Hematopoietic multipotent progenitor cell treated with erythropoietin and hydrocortisone succinate and interleukin-3 and kit ligand, for 4 days (in vitro differentiated cells): ENCODE measurements around the gene FDXACB1.
"Not testable (repeated sequence)": the region's sequence is repeated elsewhere in the genome, so short reads cannot be mapped to it uniquely, and the experiment has no call there.

Experiments
- DNase-seq: peaks from one replicate; pipeline ENCODE4 v3.0.0-alpha.2; 2015

Gene FDXACB1

DNA sequence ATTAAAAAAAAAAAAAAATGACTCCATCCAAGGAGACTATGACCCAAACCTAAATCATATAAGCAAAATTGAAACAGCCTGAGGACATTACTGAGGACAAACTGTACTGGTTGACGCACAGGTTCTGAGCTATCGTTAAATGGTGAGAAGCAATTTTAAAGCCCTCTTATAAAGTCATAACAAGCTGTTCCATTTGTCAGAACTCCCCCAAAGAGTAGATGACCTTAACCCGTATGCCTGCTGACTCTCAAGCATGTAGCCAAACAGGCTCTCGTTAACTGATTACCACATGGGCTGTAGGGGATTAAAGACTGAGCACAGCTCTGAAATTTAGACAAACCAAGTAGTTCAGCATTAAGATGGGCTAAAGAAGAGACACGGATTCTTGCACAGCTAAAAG, 30.4 kb upstream of the FDXACB1 start:
- no peak for DNase-seq

DNA sequence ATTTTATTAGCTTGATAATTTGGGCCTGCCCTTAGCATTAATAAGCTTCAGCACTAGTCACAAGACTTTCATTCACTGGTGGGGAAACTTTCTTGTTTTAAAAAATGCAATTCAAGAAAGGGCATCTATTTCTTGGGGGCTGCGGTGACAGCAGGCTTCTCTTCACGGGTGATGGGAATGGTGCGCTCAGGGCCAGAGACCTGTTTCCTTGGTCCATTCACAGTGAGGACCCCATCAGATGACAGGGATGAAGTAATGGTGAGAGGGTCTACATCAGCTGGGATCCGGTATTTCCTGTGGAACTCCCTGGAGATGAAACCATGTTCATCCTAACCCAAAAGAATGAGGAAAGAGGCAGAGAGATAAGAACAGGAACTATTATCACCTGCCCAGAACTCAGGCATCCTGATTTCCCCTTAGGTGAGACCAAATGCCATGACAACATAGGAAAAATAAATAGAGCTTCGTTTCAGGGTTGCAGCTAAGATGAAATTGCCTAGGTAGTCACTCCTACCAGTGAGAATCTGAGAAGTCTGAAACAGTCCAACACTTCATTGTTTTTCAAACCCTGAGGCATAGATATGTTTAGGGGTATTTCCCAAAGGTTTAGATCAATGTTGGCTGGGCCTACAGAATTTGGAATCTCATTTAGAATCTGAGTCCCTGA, 29.8 kb upstream of the FDXACB1 start:
- DNase-seq: no peak

DNA sequence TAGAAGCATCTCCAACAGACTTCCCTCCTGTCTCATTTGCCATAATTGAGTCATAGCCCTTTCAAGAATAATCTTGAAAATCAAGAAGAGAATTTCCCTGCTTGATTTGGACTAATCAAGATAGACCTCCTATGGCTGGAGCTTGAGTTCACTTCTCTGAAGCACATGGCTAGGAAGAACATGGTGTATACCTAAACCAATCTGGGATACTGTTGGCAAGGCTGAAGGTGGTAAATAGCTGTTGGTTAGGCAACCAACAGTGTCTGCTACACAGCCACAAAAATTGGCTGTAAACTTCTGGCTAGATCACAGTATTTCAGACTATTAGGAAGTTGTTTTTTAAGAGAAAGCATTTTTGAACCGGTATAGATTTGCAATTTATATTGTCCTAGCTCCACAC, 27.7 kb upstream of the FDXACB1 start:
- no peak for DNase-seq

DNA sequence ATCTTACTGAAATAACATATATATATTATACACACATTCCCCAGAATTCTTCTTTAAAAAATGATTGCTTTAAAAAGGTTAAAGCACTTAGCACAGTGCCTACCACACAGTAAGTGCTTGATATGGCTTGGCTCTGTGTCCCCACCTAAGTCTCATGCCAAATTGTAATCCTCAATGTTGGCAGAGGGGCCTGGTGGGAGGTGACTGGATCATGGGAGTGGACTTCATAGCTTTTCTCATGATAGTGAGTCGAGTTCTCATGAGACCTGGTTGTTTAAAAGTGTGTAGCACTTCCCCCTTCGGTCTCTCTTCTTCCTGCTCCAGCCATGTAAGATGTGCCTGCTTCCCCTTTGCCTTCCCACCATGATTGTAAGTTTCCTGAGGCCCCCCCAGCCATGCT, 26.4 kb upstream of the FDXACB1 start:
- DNase-seq: no peak

DNA sequence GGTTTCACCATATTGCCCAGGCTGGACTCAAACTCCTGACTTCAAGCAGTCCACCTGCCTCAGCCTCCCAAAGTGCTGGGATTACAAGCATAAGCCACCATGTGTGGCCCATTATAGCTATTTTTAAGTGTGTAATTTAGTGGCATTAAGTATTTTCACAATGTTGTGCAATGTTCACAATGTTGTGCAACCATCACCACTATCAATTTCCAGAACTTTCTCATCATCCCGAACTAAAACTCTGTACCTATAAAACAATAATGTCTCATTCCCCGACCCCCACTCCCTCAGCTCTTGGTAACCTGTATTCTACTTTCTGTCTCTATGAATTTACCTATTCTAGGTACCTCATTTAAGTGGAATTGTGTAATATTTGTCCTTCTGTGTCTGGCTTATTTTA, 7.9 kb upstream of the FDXACB1 start:
- DNase-seq: no peak

DNA sequence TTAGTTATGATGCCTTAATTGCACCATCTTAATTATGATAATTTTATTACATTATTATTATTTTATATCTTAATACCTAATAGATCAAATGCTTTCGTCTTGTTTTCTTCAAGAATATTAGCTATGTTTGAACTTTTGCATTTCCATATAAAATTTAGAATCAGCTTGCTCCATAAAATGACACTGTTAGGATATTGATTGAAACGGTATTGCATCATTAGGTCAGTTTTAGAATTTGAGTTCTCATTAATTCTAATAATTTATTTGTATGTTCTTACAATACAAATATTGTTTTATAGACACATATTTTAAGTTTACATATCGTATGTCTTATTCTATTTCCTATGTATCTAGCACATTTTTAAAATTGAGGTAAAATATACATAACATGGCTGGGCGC, 7.1 kb upstream of the FDXACB1 start:
- no peak for DNase-seq

DNA sequence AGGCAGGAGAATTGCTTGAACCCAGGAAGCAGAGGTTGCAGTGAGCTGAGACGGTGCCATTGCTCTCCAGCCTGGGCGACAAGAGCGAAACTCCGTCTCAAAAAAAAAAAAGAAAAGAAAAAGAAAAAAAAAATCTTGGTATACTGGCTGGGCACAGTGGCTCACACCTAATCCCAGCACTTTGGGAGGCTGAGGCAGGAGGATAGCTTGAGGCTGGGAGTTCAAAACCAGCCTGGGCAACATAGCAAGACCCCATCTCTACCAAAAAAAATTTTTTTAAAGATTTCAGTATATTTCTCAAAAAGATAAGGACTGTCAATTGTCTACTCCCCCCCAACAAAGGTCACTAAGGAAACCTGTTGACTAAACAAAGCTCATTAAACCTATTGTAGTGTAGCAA, 6.1 kb upstream of the FDXACB1 start:
- DNase-seq: not testable (repeated sequence)

DNA sequence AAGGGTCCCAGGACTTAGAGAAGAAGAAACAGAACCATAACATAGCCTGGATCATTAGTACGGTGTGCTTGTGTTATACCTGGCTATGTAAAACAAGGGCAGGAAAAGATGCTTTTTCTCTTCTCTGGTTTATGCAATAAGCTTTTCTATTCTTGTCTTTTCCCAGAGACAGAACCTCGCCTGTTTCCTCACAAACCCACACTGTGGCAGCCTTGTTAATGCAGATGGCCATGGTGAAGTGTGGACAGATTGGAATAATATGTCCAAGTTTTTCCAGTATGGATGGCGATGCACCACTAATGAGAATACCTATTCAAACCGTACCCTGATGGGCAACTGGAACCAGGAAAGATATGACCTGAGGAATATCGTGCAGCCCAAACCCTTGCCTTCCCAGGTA, 3.2 kb upstream of the FDXACB1 start:
- no peak for DNase-seq

DNA sequence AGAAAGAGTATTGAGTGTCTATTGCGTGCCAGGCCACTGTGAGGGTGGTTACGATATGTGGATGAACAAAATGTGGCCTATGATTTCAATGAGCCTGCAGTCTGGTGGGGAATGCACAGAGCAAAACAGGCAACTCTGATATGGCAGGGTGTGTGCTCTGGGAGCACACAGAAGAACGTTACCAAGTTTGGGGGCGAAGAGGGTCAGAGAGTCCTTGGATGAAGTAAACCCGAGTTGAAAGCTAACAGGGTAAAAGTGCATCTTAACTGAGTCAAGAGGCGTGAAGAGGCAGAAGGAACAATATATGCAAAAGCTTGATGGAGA, 634 bp upstream of the FDXACB1 start:
- no peak for DNase-seq

DNA sequence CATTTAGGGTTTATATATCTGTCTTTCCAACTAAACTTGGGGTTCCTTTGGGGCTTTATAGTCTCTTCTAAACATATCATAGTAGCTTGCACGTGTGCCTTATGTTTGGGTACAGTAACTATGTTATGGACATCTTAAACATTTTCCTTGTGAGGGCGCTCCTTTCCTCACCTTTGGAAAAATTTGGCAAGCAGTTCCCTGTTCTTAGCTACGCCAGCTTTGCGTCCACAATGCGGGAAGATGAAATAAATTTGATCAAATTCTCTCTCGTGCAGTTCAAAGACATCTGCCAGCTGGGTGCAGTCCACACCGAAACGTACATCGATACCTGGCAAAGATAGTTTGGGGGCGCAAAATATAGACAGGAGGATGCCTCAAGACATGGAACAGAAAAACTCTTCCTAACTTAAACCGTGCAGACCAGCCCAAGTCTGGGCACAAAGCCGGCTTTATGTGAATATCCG, 548 bp downstream of the FDXACB1 start:
- no peak for DNase-seq

DNA sequence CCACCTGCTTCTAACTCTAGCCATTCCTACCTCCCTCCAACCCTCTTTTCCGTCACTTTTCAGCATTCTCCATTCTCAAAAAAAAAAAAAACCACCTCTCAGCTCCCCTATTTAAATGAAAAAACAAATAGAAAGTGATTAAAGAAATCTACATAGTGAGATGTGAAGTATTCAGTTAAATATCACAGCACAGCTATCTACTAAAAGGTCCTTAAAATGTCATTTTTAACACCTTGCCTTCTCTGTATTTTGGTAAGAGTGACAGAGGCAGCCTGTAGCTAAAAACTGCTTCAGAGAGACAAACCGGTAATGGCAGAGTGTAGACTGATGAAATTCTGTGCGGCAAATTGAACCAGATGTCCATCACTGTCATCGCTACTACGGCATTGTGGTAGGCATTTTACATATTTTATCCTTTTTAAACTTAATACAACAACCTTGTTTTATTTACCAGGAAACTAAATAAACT, 7.2 kb downstream of the FDXACB1 start:
- peak; percentile 16 for DNase-seq

DNA sequence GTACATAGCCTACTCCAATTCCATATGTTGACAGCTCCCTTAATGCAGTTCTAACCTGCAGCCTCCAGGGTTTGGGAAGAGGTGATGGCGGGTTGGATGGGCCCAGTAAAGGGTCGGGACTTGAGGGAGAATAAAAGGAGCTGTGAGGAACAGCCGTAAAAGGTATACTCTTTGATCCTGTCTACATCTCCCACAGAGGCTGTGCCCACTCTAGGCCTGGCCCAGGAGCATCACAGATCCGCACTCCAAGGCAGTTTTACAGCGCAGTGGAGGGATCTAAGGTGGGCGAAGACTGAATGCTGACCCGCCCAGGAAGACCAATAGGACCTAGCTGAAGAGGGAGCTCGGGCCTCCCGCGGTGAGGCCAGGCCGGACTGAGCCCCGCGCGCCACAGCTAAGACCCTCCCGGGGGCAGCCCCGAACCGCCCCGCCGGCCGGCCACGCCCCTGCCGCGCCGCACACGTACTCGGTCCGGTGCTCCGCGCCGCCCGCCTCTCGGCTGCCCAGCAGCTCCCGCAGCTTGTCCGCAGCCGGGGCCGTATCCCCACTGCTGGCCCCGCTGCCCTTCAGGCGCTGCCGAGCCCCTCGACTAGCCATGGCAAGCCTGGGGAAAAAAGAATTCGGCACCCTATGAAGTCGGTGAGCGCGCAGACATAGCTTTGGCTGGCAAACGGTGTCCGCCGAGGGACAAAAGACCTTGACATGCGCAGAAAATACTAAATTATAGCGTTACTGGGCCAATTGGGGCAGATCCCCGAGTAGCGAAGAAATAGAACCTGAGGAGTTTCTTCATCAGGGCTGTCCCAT, 7.9 kb downstream of the FDXACB1 start, which contains the start of gene ALG9:
Gene ALG9, minus strand, starts transcription at position 696 of the 807 bp plus-strand sequence. Its CDS starts 99 bp downstream, at position 597.
- DNase-seq: peak; percentile 88

DNA sequence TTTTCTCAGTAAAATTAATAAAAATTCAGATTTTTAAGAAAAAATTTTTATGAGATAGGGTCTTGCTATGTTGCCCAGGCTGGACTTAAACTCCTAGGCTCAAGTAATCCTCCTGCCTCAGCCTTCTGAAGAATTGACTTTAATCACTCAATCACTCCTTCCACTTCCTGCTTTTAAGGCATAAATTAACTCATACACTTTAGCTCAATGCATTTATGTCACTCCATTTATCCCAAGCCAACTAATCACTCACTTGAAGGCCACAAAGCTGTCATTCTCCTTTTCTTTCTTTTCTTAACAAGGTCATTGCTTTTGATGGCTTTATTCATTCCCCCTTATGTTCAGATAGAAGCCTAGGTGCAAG, 8.5 kb downstream of the FDXACB1 start:
- peak; percentile 61 for DNase-seq

DNA sequence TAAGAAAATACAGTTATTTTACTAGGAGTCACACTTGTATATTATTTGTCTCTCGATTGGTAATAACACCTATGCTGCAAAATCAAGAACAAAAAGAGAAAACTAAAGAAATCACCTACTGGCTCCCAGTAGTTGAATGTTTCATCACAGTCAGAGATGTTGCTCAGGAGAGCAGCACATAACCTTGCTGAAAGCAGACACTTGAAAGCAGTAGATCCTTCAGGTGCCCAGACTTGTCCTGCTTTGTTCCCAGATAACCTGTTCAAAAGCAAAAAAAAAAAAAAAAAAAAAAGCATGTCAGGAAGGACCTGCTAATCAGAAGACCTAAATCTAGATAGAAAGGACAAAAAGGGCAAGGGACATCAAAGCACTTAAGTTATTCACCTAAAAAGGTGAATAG, 8.9 kb downstream of the FDXACB1 start:
- DNase-seq: no peak

DNA sequence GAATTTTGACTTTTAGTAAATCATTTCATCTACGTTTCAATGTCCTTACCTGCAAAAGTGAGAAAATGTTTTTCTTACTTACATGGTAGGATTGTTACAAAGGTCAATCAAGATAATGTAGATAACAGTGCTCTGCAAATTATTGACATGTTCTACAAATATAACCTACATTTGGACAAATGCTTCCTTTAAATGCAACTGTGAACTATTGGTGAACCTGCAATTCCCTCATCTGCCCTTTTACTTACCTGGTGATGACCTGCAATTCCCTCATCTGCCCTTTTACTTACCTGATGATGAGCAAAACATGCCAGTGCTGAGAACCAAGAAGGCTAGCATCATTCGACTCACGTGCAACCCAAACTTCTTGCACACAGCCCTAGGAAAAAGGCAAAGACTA, 18.7 kb downstream of the FDXACB1 start:
- no peak for DNase-seq

DNA sequence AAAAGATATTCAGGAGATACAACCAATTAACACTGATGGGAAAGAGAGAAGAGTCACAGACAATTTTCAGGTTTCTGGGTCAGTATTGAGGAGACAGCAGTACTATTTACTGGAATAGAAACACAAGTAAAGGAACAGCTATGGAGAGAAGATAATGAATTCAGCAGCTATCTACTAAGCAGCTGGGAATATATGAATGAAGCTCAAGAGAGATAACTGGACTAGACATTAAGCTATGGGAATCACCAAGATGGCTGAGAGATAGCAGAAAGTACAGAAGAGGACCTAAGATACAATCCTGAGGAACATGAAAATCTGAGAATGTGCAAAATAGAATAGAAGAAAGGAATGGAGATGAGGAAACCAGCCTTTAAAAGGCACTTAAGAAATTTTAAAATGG, 23.5 kb downstream of the FDXACB1 start:
- no peak for DNase-seq

DNA sequence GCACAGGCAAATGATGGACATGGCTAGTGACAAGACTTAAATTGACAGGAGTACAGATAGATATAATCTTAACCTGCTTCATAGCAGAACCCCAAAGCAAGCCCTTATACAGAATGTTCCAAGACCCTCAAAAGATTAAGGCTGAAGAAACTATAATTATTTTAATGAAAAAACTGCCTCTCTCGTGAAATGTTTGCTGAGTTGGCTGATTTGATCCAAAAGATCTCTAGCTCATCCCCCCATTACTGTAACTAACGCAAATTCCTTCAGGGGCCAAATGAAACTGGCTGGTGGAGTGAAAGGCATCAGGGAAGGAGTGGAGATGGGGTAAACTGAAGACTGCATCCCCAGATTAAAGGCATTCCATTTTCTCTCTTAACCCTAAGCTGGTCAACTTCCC, 26.9 kb downstream of the FDXACB1 start:
- DNase-seq: no peak

DNA sequence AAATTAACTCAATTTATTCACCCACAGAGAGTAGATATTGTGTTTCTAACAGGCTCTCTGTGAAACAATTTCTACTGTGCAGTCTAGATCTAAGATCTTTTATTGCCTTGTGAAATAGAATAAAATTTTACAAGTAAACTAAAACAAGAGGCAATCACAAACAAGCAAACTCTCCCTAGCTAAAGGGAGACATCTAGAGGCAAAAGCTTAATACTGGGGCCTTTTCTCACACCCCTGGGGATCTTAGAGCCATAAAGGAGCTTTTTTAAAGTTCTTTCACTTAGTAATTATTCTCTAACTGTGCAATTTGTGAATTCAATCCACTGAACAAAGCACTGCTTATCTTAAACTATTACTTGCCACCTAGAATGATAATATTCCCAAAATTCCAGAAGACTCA, 27.3 kb downstream of the FDXACB1 start:
- peak; percentile 39 for DNase-seq

DNA sequence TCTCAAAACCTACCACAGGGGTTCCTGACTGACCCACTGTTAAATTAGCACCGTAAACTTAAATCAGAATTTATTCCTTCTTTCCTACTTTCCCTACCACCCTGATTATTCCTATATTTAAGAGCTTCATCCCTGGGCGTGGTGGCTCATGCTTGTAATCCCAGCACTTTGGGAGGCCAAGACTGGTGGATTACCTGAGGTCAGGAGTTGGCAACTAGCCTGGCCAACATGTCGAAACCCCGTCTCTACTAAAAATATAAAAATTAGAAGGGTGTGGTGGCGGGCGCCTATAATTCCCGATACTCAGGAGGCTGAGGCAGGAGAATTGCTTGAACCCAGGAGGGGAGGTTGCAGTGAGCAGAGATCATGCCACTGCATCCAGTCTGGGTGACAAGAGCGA, 27.9 kb downstream of the FDXACB1 start:
- no peak for DNase-seq

DNA sequence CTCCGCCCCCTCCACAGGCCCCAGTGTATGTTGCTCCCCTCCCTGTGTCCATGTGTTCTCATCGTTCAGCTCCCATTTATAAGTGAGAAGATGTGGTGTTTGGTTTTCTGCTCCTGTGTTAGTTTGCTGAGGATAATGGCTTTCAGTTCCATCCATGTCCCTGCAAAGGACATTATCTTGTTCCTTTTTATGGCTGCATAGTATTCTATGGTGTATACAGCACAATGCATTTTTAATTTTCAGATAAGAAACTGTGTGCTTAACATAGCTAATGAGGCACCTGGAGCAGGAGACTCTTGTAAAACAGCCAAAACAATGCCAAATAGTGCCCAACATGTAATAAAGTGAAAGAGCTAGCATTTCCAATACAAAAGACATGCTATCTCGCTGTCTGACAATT, 29.3 kb downstream of the FDXACB1 start:
- DNase-seq: no peak

DNA sequence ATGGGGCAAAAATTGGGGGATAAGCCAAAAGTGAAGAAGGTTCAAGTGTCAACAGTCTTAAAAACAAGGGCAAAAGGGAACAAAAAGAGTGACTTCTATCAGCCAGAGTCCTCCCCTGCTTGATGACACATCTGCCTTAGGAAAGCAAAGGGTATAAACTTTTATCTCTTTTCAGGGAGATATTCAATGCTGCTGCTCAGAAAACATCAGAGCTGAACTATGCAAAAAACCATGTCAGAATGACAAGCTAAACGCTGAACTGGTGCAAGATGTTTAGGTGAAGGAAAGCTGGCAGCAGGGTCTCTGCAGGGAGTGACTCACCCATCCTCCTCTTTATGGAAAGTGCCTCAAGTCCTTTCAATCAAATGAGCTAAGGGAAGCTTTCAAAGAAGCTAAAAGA, 32.3 kb downstream of the FDXACB1 start:
- no peak for DNase-seq

DNA sequence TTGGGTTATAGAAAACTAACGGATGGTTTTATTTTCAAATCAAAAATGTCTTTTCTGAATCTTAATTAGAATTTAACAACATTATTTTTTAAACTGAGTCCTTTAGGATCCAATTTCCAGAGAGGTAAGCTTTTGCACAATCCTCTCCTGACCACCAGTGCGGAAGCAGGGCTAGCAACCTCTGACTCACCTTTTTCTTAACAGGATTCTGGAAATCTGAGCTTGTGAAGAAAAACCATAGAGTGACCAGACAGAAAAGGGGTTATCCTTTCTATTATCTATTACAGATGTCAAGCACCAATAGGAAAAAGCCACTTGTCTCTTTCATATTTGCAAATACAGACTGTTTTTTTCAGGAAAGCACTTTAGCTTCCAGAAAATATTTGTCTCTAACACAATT, 32.9 kb downstream of the FDXACB1 start:
- no peak for DNase-seq

DNA sequence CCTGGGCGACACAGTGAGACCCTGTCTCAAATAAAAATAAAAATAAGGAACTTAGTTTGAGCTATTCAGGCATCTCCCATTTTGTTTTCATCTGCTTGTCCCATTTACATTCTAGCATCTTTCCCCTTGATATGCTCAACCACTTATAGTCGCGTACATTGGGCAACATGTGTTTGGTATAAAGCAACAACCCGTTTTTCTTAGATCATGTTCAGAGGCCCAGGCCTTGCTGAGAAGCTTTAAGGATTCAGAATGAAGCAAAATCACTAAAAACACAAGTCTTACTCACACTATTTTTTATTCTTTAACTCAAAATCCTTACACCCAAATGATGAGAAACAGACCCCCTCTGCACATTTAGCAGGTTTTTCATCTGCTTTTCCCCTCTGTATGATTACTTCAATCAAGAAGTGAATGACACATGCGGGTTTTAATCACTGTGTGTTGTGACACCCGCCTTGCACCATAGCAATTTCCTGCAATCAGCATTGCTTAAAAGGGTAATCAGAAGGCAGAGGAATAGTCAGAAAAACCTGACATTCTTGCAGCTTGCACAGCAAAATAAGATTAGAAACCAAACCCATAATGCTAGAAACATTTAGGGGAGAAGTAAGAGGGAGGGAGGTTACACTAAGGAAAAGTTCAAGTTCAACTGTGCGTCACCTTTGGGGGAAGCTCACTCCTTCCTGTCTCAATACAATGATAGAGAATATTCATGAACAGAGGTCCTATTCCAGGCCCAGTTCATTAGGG, 33.5 kb downstream of the FDXACB1 start:
- peak; percentile 56 for DNase-seq

DNA sequence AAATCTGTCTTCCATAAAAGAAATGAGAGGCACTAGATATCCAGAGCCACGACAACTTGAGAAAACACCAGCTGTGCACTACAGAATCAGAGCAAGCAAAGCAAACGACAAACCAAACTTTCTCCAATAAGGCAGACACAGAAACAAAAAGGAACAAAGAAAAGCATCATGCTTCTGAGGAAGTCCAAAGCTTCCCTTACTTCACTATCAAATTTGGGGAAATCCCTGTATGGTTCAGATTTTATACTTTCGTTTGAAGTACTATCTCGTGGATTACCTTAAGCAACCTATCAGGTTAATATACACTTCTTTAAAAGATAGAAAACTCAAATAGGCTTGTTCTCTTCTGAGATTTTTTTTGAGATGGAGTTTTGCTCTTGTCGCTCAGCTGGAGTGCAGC, 35.3 kb downstream of the FDXACB1 start:
- DNase-seq: no peak
